Measurements from ENCODE around the gene ZNF414. TPM values are rescaled to one million over a fixed set of nuclear protein-coding genes. Genes with fewer than 3 reads are reported as not detected.
A peak's percentile ranks its signal among the peaks of the same experiment; 100 is the strongest.

Gene ZNF414
- total and polyA plus RNA-seq, 9 of the 15 experiments (the other 6 are each of a cell fraction or from before 2014, with no cell fraction given): 0.03 to 27.2 (median 2.2) TPM; not detected in 2

DNA sequence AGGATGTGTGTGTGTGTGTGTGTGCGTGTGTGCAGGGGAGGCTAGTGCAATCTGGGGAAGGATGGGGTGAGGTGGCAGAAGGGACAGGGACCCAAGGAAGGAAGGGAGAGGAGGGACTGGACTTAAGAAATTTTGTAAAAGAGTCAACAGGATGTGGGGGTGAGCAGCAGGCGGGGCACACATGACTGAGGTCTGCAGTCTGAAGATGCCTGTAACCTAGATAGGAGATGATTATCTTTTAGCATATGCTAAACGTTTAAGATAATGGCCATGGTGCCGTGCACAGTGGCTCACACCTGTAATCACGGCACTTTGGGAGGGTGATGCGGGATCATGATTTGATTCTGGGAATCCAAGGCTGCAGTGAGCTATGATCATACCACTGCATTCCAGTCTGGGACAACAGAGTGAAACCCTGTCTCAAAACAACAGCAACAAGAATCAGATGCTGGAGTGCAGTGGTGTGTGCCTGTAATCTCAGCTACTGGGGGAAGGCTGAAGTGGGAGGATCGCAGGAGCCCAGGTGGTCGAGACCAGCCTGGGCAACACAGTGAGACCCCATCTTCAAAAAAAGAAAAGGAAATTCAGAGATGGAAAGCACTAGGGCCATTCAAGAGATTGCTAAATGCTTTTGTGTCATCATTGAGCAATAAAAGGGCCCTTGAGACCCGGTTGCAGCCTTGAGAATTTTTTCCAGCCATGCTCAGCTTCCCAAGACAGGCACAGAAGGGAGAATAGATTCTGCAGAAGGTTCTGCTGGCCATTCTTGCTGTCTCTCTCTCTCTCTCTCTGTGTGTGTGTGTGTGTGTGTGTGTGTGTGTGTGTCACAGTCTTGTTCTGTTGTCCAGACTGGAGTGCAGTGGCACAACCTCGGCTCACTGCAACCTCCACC is 3.8 kb upstream of the ZNF414 start (continued):
- TF ChIP-seq SOX6 (IDR thresholded peaks at IDR 0.05): peak; percentile 28; the same call in 1 of the 2 replicates
- no peak for TF ChIP-seq PURB (CRISPR knock-in tag; IDR thresholded peaks at IDR 0.05; ENCODE audit: low read depth)
- no peak for TF ChIP-seq BACH1 (tag; IDR thresholded peaks at IDR 0.05)
- TF ChIP-seq, protein P1, sequence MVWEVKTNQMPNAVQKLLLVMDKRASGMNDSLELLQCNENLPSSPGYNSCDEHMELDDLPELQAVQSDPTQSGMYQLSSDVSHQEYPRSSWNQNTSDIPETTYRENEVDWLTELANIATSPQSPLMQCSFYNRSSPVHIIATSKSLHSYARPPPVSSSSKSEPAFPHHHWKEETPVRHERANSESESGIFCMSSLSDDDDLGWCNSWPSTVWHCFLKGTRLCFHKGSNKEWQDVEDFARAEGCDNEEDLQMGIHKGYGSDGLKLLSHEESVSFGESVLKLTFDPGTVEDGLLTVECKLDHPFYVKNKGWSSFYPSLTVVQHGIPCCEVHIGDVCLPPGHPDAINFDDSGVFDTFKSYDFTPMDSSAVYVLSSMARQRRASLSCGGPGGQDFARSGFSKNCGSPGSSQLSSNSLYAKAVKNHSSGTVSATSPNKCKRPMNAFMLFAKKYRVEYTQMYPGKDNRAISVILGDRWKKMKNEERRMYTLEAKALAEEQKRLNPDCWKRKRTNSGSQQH (CRISPR knock-in tag; IDR thresholded peaks at IDR 0.05): no peak
- no peak for TF ChIP-seq DEAF1 (CRISPR knock-in tag; IDR thresholded peaks at IDR 0.05)
- TF ChIP-seq CBFA2T3 (IDR thresholded peaks at IDR 0.05): peak; percentile 72
- TF ChIP-seq CEBPB (tag; IDR thresholded peaks at IDR 0.05): peak; percentile 51; the same call in 1 of the 2 replicates
- TF ChIP-seq EP300 (IDR thresholded peaks at IDR 0.05; ENCODE audit: low read length): 0 out of 2 replicates have a peak, but pooled peaks have one; percentile 16
- no peak for TF ChIP-seq ARNT (IDR thresholded peaks at IDR 0.05)
- TF ChIP-seq ZNF778 (CRISPR knock-in tag; IDR thresholded peaks at IDR 0.05): no peak
- TF ChIP-seq DNMT1 (IDR thresholded peaks at IDR 0.05): no peak
- TF ChIP-seq CEBPG (CRISPR knock-in tag; IDR thresholded peaks at IDR 0.05): no peak
- peak; percentile 32 to 72; a peak in 3 of 4 replicates for TF ChIP-seq CEBPG (tag; conservative IDR thresholded peaks at IDR 0.05 in 1 of 2, IDR thresholded peaks at IDR 0.05 in 1 of 2)
- no peak for TF ChIP-seq ZC3H4 (CRISPR knock-in tag; IDR thresholded peaks at IDR 0.05; ENCODE audit: borderline replicate concordance)

Data from K562 (cell line).